Rectal smooth muscle tissue (tissue), 1 donor: ENCODE data around the gene ETS2.

Experiments used
- H3K27ac ChIP-seq: one replicate; pipeline ENCODE4 v1.7.0; 2013; ENCODE audit warnings: low read depth, low read length, inconsistent platforms
- H3K27me3 ChIP-seq: one replicate; pipeline ENCODE4 v1.7.0; 2013; ENCODE audit warnings: low read length; ENCODE audit not compliant: control insufficient read depth, insufficient read depth
- H3K36me3 ChIP-seq: one replicate; pipeline ENCODE4 v1.7.0; 2013; ENCODE audit warnings: low read length; ENCODE audit not compliant: control insufficient read depth, insufficient read depth
- H3K4me1 ChIP-seq: one replicate; pipeline ENCODE4 v1.7.0; 2013; ENCODE audit warnings: low read length; ENCODE audit not compliant: control insufficient read depth, insufficient read depth
- H3K4me3 ChIP-seq: one replicate; pipeline ENCODE4 v1.7.0; 2013; ENCODE audit warnings: low read length
- H3K9ac ChIP-seq: one replicate; pipeline ENCODE4 v1.7.0; 2013; ENCODE audit warnings: low read length

ETS2 gene

DNA sequence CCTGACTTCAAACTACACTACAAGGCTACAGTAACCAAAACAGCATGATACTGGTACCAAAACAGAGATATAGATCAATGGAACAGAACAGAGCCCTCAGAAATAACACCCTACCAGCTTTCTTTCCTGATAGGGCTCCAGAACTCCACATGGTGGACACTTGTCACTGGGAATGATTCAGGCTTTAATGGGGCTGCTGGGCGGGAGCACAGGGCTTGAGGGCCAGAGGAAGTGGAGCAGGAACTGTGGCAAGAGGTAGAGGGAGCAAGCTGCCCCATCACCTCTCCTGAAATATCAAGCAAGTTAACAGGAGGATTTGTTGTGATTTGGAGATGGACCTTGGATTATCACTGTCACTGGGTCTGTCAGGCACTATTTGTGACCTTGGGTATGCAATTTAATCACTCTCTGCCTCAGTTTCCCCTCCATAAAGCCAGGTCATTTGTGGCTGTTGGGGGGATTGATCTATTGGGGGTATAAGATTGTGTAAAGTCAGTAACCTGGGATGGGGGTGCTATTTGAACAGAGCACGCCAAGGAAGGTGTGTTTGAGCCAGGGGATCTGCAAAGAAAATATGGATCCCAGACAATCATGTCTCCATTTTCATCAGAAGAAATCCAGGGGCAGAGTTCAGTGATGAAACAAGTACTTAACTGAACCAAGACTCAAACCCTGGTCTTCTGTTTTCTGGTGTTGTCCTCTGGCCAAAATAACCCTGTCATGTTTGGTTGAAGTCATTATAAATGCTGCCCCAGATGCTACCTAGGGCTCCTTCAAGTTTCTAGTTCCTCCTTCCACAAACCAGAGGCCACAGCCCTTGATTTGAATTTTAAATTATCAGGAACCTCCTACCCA, 25.2 kb downstream of the ETS2 start:
- Histone ChIP-seq H3K27ac (peak overlapping the region; percentile 56), H3K4me3 (no peak overlapping the region), H3K27me3 (no peaks in the 10 kb centered on the region), H3K9ac (no peak overlapping the region), H3K36me3 (no peaks in the 10 kb centered on the region), H3K4me1 (peaks cover 10% of the 10 kb centered on the region)

DNA sequence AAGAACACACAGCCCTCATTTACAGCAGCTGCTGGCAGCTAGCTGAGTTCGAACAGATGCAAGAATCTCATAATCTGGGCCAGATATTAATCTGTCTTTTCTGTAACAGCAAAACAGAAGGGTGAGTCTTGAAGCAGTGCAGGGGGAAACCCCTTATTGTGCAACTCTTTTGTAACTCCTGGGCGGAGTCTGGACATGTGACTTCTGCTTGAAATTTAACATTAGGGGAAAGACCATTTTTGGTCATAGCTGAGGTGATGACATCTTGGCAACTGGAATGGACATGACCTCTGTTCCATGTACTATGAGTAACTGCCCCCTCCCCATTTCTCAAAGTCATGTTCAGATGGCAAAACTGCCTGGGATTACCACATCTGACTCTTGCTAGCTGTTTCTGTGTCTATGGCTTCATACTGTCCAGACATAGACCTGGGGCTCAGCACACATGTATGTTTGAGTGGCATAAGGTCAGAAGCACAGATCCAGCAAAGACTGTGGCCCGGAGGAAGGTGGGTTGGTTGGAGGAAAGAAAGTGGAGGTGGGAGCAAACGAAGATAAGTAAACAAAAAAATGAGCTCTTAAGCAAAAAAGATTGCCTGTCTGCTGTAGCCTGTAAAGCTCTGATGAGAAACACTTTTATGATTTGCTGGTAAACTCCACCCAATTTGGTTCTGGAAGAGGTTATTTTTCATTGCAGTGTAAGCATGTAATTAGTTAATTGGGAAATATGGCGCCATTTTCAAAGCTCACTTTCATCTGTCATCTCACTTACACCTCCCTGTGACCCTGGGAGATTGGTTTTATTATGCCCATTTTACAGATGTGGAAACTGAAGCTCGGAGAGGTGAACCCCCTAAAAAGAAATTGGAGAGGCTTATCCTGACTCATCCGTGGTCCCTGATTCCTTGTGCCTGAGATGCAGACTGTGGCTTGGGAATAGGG, 26.1 kb downstream of the ETS2 start:
- Histone ChIP-seq H3K4me1 (peaks cover 10% of the 10 kb centered on the region), H3K9ac (no peak overlapping the region), H3K4me3 (no peak overlapping the region), H3K27me3 (no peaks in the 10 kb centered on the region), H3K27ac (peak overlapping the region; percentile 69), H3K36me3 (no peaks in the 10 kb centered on the region)

DNA sequence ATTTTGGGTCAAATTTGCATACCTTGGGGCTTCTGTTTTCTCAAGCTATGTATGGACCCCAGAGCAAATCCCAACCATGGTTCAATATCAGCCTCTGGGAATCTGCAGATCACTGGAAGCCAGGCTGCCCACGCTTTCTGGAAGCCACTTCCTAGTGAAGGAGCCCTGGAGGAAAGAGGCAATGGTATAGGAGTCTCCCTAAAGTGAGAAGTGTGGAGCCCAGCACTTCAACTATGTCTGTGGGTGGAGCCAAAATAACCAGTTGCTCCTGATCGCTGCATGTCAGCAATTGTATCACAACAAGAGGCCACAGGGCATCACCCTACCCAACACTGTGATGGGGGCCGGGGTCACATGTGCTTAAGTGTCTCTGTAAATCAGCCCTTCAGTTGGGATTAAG, 26.9 kb downstream of the ETS2 start:
- Histone ChIP-seq H3K36me3 (no peaks in the 10 kb centered on the region), H3K27me3 (no peaks in the 10 kb centered on the region), H3K4me3 (no peak overlapping the region), H3K27ac (no peak overlapping the region), H3K4me1 (peaks cover 10% of the 10 kb centered on the region), H3K9ac (no peak overlapping the region)

DNA sequence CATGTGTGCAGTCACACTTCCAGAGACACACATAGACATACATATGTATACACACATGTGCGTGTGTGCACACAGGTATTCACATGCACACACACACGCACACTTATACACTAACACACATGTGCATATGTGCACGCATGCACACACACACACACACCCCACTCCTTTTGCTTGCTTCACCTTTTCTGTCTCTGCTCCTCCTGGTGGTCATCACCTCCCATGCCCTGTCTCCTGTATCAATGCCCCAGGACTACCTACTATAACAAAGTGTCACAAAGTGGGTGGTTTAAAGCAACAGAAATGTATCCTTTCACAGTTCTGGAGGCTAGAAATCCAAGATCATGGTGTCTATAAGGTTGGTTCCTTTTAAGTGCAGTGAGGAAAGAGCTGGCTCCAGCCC, 27.4 kb downstream of the ETS2 start:
- no peak overlapping the region for H3K9ac ChIP-seq
- H3K4me1 ChIP-seq, result peaks cover 10% of the 10 kb centered on the region
- no peak overlapping the region for H3K4me3 ChIP-seq
- H3K27me3 ChIP-seq, result no peaks in the 10 kb centered on the region
- H3K27ac ChIP-seq, result no peak overlapping the region
- no peaks in the 10 kb centered on the region for H3K36me3 ChIP-seq

DNA sequence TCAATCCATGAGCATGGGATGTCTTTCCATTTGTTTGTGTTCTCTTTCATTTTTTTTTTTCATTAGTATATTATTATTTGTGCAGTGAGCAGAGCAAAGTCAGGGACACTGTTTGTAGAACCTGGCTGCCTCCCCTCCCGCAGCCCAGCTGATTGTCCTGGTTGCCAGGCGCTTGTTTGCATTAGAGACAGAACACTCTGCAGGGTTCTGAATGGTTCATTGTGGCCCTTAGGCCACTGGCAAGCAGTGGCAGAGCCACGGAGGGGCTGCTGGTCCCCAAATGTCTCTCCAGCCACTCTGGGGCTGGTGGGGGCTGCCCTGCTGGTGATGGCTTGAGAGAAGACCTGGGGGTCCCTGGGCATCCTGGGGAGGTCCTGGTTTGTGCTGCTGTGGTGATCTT, 29.0 kb downstream of the ETS2 start:
- H3K4me3 ChIP-seq, result no peak overlapping the region
- H3K4me1 ChIP-seq, result peaks cover 10% of the 10 kb centered on the region
- H3K27me3 ChIP-seq, result no peaks in the 10 kb centered on the region
- H3K27ac ChIP-seq, result no peak overlapping the region
- no peak overlapping the region for H3K9ac ChIP-seq
- H3K36me3 ChIP-seq, result no peaks in the 10 kb centered on the region

DNA sequence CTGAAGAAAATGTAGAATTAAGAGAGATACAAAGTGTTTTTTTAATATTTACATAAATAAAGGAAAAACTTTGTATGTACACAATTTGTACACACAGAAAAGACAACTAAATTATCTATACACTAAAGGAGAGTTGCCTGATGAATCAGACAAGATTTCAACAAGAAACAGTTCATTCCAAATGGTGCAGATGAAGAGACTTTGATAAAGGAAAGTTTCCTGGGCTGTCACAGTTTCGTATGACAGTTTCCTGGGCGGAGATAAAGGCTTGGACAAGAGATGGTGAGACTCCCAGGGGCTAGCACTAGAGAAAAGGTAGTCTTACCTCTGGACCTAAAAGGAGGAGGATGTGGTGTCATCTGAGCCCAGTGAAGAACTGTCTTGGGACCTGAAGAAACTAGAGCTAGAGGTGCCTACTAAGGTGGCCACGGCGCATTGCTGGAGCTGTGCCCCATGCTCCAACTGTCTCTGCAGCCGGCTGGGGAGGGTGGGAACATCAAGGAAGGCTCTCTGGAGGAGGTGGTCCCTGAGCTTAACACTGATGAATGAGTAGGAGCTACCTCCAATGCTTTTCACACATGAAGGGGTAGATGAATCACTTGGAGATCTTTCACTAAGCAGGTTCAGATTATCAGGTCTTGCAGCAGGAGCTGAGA, 32.2 kb downstream of the ETS2 start:
- H3K4me3 ChIP-seq, result no peak overlapping the region
- H3K27me3 ChIP-seq, result no peaks in the 10 kb centered on the region
- H3K4me1 ChIP-seq, result no peaks in the 10 kb centered on the region
- H3K36me3 ChIP-seq, result no peaks in the 10 kb centered on the region
- no peak overlapping the region for H3K27ac ChIP-seq
- no peak overlapping the region for H3K9ac ChIP-seq

DNA sequence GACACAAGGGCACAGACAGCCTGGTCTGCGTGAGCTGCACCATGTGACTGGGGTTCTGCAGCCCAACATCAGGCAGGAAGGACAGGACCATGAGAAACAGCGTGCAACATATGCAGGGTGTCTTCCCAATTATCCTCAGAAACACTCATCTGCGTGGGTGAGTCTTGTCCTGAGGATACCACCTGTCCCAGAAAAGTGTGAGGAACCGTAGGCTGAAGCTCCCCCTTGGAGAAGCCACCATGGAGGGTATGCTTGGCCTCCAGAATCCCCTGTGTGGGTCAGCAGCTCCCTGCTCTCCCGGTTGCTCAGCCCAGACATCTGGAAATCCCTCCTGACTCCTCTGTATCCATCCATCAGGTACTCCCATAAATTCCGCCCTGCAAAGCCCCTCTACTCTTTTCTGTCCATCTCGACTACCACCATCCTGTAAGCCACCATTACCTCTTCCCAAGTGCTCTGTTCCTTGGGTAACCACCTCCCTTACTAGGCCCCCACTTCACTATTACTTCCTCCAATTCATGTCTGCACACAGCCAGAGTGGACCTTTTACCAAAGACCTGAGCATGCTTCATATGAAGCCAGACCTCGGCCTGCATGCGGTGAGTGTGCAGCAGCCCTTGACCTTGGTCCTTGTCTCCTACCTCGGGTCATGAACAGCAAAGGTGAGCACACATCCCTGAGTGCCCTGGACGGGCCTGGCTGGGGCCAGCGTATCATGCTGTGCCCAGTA, 33.0 kb downstream of the ETS2 start:
- no peak overlapping the region for H3K27ac ChIP-seq

DNA sequence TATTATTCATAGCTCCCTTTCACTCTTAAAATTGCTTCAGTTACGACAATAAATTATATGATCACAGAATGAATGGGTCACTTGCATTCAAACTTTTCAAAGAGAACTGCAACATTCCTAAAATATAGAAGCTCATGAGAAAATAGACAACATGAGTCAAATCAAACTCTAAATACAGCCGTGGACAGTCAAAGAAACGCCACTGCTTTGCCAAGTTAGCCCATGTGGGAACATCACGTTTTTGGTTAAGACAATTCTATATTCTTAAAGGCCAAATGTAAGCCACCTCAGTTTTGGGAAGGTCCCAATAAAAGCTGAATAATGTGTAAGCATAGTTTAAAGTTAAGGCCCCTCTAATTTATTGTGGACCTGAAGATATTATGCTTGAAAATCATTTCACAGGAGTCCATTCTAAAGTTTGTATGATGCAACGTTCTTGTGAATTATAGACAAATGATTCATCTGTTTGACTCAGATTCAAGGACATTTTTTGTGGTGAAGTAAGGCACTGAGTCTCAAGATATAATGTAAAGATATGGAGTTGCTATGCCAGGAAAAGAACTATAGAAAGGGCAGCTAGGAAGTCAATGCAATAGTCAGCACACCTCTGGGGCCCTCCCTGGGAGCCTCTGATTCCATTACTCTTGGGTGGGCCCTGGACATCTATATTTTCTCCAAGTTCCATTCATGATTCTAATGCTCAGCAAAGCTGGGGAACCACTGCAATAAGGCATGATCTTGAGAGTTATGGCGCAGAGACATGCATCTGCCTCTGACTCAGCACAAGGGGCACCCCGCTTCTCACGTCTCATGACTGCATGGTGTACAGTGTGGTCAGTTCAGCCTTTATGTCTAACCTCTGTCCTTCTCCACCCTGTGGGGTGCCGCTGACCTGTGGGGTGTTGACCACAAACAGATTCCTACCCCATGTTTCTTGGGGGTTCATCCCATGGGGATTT, 33.9 kb downstream of the ETS2 start:
- Histone ChIP-seq H3K27me3 (no peaks in the 10 kb centered on the region), H3K4me1 (no peaks in the 10 kb centered on the region), H3K27ac (no peak overlapping the region), H3K4me3 (no peak overlapping the region), H3K36me3 (no peaks in the 10 kb centered on the region), H3K9ac (no peak overlapping the region)

More for the DNA sequence above, 33.0 kb downstream of the ETS2 start:
- H3K4me1 ChIP-seq, result no peaks in the 10 kb centered on the region
- H3K9ac ChIP-seq, result no peak overlapping the region
- H3K36me3 ChIP-seq, result no peaks in the 10 kb centered on the region
- no peaks in the 10 kb centered on the region for H3K27me3 ChIP-seq
- H3K4me3 ChIP-seq, result no peak overlapping the region

DNA sequence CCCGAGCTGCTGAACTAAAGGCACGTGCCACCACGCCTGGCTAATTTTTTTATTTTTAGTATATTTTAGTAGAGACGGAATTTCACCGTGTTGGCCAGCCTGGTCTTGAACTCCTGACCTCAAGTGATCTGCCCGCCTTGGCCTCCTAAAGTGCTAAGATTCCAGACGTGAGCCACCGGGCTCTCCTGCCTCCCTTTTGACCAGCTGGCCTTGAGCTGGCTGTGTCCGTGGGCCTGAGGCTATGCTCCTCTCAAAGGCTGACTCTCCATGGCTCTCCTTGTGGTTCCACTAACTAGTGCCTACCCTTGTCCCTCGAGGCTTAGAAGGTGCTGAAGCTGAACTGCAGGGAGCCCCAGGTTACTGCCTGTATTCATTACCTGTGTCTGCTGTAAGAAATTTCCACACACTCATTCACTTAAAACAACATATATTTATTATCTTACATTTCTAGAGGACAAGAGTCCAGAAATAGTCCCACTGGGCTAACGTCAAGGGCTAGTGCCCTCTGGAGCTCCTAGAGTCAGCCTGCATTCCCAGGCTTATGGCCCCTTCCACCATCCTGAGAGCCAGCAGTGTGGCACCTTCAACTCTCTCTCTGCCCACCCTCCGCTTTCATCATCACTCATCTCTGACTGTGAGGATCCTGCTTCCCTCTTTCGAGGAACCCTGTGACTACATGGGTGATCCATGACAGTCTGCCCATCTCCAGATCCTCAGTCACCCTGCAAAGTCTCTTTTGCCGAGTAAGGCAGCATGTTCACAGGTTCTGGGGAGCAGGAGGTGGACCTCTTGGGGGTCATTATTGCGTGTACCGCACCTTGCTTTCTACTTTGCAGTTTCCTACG, 34.9 kb downstream of the ETS2 start:
- Histone ChIP-seq H3K4me1 (no peaks in the 10 kb centered on the region), H3K27ac (no peak overlapping the region), H3K9ac (no peak overlapping the region), H3K36me3 (no peaks in the 10 kb centered on the region), H3K4me3 (no peak overlapping the region), H3K27me3 (no peaks in the 10 kb centered on the region)

DNA sequence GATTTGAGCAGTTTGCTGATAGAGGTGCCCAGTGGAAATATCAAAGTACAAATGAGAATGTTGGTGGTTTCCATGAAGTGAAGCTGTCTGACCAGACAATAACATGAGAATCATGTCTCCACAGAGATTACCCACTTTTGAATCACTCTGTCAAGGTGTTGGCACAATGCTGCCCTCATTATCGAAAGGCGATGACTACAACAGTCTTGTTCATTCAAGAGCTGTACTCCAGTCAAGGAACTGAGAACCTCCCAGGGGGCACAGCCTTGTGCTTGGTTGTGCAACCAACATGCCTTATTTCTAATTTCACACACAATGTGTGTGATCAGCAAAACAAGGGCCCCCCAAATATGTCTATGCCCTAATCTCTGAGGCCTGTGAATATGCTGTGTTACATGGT, 35.7 kb downstream of the ETS2 start:
- Histone ChIP-seq H3K9ac (no peak overlapping the region), H3K36me3 (no peaks in the 10 kb centered on the region), H3K4me3 (no peak overlapping the region), H3K4me1 (no peaks in the 10 kb centered on the region), H3K27me3 (no peaks in the 10 kb centered on the region), H3K27ac (no peak overlapping the region)
